22Rv1 (cell line): ENCODE results near the gene OOSP1.
"Not testable (repeated sequence)": the region's sequence is repeated elsewhere in the genome, so short reads cannot be mapped to it uniquely, and the experiment has no call there.

Source experiments
- H3K27ac ChIP-seq: fragments of 450-650 bp; 2 replicates; pipeline ENCODE4 v1.5.1; 2017
- CTCF ChIP-seq: fragments of 450-650 bp; IDR thresholded peaks from 2 replicates; pipeline ENCODE4 v1.5.1; 2017; ENCODE audit warnings: mild to moderate bottlenecking
- ZFX ChIP-seq: fragments of 450-650 bp; IDR thresholded peaks from 2 replicates; pipeline ENCODE4 v1.6.1; 2017; ENCODE audit warnings: antibody characterized with exemption, borderline replicate concordance

The OOSP1 gene

GRCh38 chr11:59901306-59901705, 36.9 kb upstream of the OOSP1 start:
- H3K27ac ChIP-seq: no peak overlapping the region
- TF ChIP-seq CTCF (no peak), ZFX (no peak)

GRCh38 chr11:59903569-59903968, 34.7 kb upstream of the OOSP1 start:
- H3K27ac ChIP-seq: not testable (repeated sequence)

DNA sequence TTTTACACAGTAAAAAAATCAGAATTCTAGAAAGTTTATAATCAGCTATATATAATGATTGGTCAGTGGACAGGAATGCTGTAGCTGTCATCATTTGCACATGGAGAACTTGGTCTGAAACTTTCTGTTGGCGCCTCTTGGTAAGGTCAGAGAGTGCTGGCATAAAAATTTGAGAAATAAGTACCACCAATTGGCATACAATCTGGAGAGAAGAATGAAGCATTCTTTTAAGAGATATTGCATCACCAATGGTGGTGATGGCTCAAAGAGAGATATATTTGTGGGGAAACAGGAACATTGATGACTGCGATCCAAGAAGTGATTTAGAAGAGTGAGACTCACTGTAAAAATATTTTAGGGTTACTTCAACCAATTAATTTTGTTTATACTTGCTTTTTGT, 19.8 kb upstream of the OOSP1 start:
- no peak for TF ChIP-seq CTCF
- TF ChIP-seq ZFX: no peak
- H3K27ac ChIP-seq: no peak overlapping the region

- no peak overlapping the region for H3K27ac ChIP-seq
- TF ChIP-seq ZFX (no peak), CTCF (peak; percentile 74)
Measured at GRCh38 chr11:59918987-59919589, 19.1 kb upstream of the OOSP1 start.

GRCh38 chr11:59923813-59924212, 14.4 kb upstream of the OOSP1 start:
- TF ChIP-seq ZFX: no peak
- no peak for TF ChIP-seq CTCF
- H3K27ac ChIP-seq: no peak overlapping the region

DNA sequence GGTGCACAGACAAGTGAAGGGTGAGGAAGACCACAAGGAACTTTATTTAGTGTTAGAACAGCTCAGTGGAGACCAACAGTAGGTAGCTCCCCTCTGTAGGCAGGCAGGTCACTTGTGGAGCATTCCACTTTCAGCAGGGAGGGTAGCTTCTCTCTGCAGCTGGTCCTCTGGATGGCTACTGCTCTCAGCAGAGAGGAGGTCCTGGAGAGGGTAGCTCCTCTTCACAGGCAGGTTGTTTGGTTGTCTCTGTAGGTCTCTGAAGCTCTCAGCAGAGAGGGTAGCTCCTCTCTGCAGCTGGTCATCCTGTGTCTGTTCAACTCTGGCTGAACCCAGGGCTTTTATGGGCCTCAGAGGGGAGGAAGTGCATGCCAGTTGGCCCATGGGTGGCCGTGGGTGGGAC, 6.5 kb upstream of the OOSP1 start:
- no peak overlapping the region for H3K27ac ChIP-seq
- TF ChIP-seq ZFX (no peak), CTCF (no peak)

GRCh38 chr11:59938718-59939117, 486 bp downstream of the OOSP1 start:
- TF ChIP-seq CTCF (no peak), ZFX (no peak)
- no peak overlapping the region for H3K27ac ChIP-seq

DNA sequence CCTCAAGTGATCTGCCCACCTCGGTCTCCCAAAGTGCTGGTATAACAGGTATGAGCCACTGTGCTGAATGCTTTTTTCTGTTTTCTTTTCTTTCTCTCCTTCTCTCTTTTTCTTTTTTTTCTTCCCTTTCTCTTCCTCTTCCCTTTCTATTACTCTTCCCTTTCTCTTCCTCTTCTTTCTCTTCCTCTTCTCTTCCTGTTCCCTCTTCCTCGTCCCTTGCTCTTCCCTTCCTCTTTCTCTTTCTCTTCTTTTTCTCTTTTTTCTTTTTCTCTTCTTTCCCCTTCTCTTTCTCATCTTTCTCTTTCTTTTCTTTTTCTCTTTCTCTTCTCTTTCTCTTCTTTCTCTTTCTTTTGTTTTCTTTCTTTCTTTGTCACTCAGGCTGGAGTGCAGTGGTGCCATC, 1.2 kb downstream of the OOSP1 start:
- no peak overlapping the region for H3K27ac ChIP-seq
- TF ChIP-seq CTCF: no peak
- TF ChIP-seq ZFX: no peak
